ENCODE data around the gene NUDT6.

The NUDT6 gene

GRCh38 chr4:122903766-122904288 lies 18.6 kb downstream of the NUDT6 start:
- H3K9me3 ChIP-seq (ENCODE audit: low read length) = no peaks in the 10 kb centered on the region
- H3K4me1 ChIP-seq (ENCODE audit: insufficient read depth, low read length, severe bottlenecking) = no peaks in the 10 kb centered on the region
- no peaks in the 10 kb centered on the region for H4K20me1 ChIP-seq (ENCODE audit: insufficient read depth, low read length)
- no peaks in the 10 kb centered on the region for H3K9me2 ChIP-seq (ENCODE audit: low read depth, low read length)
- H3K9ac ChIP-seq (ENCODE audit: low read length) = no peak overlapping the region
- H3K4me3 ChIP-seq (ENCODE audit: low read depth, low read length, poor library complexity, severe bottlenecking) = no peak overlapping the region
- TF ChIP-seq EZH2 (IDR thresholded peaks at IDR 0.05; ENCODE audit: borderline replicate concordance, low read length) (no peak), CTCF (IDR thresholded peaks at IDR 0.05; ENCODE audit: low read length) (no peak)
- no peak overlapping the region for H2AFZ ChIP-seq (ENCODE audit: low read length)
- H3K27me3 ChIP-seq (ENCODE audit: insufficient read depth, low read length) = no peaks in the 10 kb centered on the region
- no peak overlapping the region for H3K4me2 ChIP-seq (ENCODE audit: low read length)
- no peaks in the 10 kb centered on the region for H3F3A ChIP-seq (ENCODE audit: insufficient read depth, low read length)
- no peaks in the 10 kb centered on the region for H3K36me3 ChIP-seq (ENCODE audit: insufficient read depth, low read length)
- no peaks in the 10 kb centered on the region for H3K79me2 ChIP-seq (ENCODE audit: insufficient read depth, low read length)
- H3K27ac ChIP-seq (ENCODE audit: low read depth, low read length, poor library complexity, severe bottlenecking) = no peak overlapping the region

GRCh38 chr4:122901247-122902010 lies 21.0 kb downstream of the NUDT6 start:
- Histone ChIP-seq H3K4me3 (ENCODE audit: low read depth, low read length, poor library complexity, severe bottlenecking) (no peak overlapping the region), H3K36me3 (ENCODE audit: insufficient read depth, low read length) (no peaks in the 10 kb centered on the region), H2AFZ (ENCODE audit: low read length) (no peak overlapping the region), H3K4me1 (ENCODE audit: insufficient read depth, low read length, severe bottlenecking) (no peaks in the 10 kb centered on the region), H3K9me2 (ENCODE audit: low read depth, low read length) (no peaks in the 10 kb centered on the region), H3K79me2 (ENCODE audit: insufficient read depth, low read length) (no peaks in the 10 kb centered on the region), H4K20me1 (ENCODE audit: insufficient read depth, low read length) (no peaks in the 10 kb centered on the region), H3K4me2 (ENCODE audit: low read length) (no peak overlapping the region), H3F3A (ENCODE audit: insufficient read depth, low read length) (no peaks in the 10 kb centered on the region), H3K27ac (ENCODE audit: low read depth, low read length, poor library complexity, severe bottlenecking) (no peak overlapping the region), H3K9ac (ENCODE audit: low read length) (no peak overlapping the region), H3K27me3 (ENCODE audit: insufficient read depth, low read length) (no peaks in the 10 kb centered on the region), H3K9me3 (ENCODE audit: low read length) (no peaks in the 10 kb centered on the region)
- TF ChIP-seq CTCF (IDR thresholded peaks at IDR 0.05; ENCODE audit: low read length) = no peak
- TF ChIP-seq EZH2 (IDR thresholded peaks at IDR 0.05; ENCODE audit: borderline replicate concordance, low read length) = no peak

GRCh38 chr4:122900314-122900713 lies 22.1 kb downstream of the NUDT6 start:
- no peak overlapping the region for H3K4me2 ChIP-seq (ENCODE audit: low read length)

More at GRCh38 chr4:122900314-122900713, 22.1 kb downstream of the NUDT6 start:
- Histone ChIP-seq H3K9me2 (ENCODE audit: low read depth, low read length) (no peaks in the 10 kb centered on the region), H4K20me1 (ENCODE audit: insufficient read depth, low read length) (no peaks in the 10 kb centered on the region), H3K4me1 (ENCODE audit: insufficient read depth, low read length, severe bottlenecking) (no peaks in the 10 kb centered on the region), H3K9ac (ENCODE audit: low read length) (no peak overlapping the region), H2AFZ (ENCODE audit: low read length) (no peak overlapping the region), H3K9me3 (ENCODE audit: low read length) (no peaks in the 10 kb centered on the region), H3K27me3 (ENCODE audit: insufficient read depth, low read length) (no peaks in the 10 kb centered on the region), H3K79me2 (ENCODE audit: insufficient read depth, low read length) (no peaks in the 10 kb centered on the region), H3K36me3 (ENCODE audit: insufficient read depth, low read length) (no peaks in the 10 kb centered on the region), H3K4me3 (ENCODE audit: low read depth, low read length, poor library complexity, severe bottlenecking) (no peak overlapping the region), H3K27ac (ENCODE audit: low read depth, low read length, poor library complexity, severe bottlenecking) (no peak overlapping the region), H3F3A (ENCODE audit: insufficient read depth, low read length) (no peaks in the 10 kb centered on the region)
- TF ChIP-seq CTCF (IDR thresholded peaks at IDR 0.05; ENCODE audit: low read length) = no peak
- TF ChIP-seq EZH2 (IDR thresholded peaks at IDR 0.05; ENCODE audit: borderline replicate concordance, low read length) = no peak
